Fibroblast of peridontal ligament (primary cell): ENCODE data around the gene CCSER2.
"Not testable (repeated sequence)": the region's sequence is repeated elsewhere in the genome, so short reads cannot be mapped to it uniquely, and the experiment has no call there.

Experiments used
- DNase-seq: peaks from one replicate; pipeline ENCODE4 v3.0.0-alpha.2; 2010; ENCODE audit errors: extremely low read depth

Gene CCSER2

DNA sequence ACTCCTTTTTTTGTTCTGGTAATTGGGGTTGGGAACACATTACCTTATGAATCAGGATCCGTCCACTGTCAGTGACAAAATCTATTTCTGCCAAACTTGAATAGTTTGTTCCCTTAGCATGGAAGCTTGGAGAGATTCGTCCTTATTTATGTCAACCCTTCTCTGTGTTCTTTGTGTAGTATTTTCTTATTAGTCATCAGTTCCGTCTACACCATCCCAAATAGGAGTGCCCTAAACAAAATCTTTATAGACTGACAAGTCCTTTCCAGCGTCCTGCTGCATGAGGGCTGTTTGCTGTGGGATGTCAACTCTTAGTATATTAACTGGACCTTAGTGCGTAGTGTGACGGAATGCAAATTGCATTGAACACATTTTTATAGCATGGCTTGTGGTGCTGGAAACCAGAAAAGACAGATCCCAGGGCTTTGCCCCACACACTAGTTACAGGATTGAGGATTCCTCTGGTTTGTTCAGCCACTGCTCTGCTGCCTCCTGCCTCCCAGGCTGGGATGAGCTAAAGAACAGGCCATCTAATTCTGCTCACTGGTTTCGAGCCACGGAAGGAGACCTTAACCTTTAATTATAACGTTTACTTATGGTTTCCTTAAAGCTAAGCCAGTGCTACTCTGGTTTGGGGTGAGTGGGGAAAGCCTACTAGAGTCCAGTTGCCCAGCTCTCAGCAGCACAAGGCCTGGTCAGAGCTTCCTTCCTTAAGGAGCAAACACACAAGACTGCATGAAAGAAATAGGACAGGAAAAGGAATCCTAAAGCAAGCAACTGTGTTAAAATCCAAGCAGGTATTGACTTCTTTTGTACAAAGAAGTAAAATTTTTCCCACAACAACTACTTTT is 194.4 kb downstream of the CCSER2 start:
- no peak for DNase-seq

GRCh38 chr10:84523526-84523925 is 195.1 kb downstream of the CCSER2 start:
- DNase-seq: no peak

GRCh38 chr10:84524435-84524834 is 196.0 kb downstream of the CCSER2 start:
- no peak for DNase-seq

DNA sequence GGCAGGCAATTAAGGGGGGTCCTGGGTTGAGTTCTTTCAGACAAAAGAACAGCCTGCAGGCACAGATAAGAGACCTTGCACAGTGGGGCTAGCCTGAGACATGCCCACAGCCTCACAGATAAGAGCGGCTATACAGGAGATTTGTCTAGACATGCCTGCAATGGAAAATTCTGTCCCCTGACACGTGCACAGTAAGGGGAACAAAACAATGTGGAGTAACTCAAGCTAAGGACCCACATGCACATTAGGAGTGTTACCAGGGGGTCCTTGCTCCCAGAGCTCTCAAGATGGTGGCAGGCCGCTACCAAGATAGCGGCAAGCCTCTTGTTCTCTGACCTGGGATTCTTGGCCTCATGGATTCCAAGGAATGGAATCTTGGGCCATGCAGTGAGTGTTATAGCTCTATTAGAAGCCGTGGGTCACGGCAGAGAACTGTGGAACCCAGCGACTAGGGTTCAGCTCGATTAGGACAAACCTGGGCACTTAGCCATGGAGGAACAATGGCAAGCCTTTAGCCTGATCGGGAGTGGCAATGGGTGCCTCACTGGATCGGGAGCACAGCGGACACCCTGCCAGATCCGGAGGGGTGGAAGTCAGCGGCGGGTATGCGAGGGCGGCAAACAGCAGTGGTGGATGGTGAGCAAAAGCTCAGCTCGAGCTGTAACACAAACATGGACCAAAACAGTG is 196.9 kb downstream of the CCSER2 start:
- no peak for DNase-seq

DNA sequence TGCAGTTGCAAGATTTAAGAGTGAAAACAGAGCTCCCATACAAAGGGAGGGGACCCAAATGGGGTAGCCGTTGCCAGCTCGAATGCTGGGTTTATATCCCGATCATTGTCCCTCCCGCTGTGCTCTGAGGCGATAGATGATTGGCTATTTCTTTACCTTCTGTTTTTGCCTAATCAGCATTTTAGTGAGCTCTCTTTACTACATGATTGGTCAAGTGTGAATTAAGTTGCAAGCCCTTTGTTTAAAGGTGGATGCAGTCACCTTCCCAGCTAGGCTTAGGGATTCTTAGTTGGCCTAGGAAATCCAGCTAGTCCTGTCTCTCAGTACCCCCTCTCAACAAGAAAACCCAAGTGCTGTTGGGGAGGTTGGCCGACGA is 197.4 kb downstream of the CCSER2 start:
- DNase-seq: not testable (repeated sequence)

- not testable (repeated sequence) for DNase-seq
Observed at GRCh38 chr10:84527386-84527785, 199.0 kb downstream of the CCSER2 start.

- not testable (repeated sequence) for DNase-seq
Observed at GRCh38 chr10:84528526-84528925, 200.1 kb downstream of the CCSER2 start.

GRCh38 chr10:84530724-84531325 is 202.4 kb downstream of the CCSER2 start:
- DNase-seq: no peak

GRCh38 chr10:84531396-84531795 is 203.0 kb downstream of the CCSER2 start:
- no peak for DNase-seq

- no peak for DNase-seq
Observed at GRCh38 chr10:84534168-84534567, 205.8 kb downstream of the CCSER2 start.

DNA sequence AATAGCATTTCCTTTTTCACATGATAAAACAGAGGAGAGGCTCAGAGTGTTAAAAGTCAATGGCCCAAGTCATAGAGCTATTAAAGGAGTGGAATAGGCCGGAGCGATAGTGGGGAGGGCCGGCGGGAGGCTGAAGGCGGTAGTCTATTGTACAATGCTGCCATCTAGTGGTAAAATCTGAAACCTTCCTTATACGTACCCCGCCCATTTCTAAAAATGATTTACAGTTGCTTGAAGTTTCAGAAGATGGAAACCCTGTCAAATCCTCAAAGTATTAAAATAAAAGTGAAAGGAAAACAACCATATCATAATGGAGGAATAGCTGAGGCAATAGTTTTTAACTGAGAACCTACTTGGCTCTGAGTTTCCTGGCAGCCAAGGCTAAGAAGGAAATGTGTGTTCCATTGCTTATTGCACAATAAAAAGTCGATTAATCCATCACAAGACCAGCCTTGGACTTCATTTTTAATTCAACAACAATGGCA is 209.1 kb downstream of the CCSER2 start:
- DNase-seq: peak; percentile 75

GRCh38 chr10:84538036-84538435 is 209.6 kb downstream of the CCSER2 start:
- DNase-seq: no peak

GRCh38 chr10:84539216-84539615 is 210.8 kb downstream of the CCSER2 start:
- DNase-seq: peak; percentile 75

- DNase-seq: peak; percentile 62
Observed at GRCh38 chr10:84540022-84540616, 211.7 kb downstream of the CCSER2 start.

- peak; percentile 43 for DNase-seq
Observed at GRCh38 chr10:84540617-84541288, 212.4 kb downstream of the CCSER2 start.

DNA sequence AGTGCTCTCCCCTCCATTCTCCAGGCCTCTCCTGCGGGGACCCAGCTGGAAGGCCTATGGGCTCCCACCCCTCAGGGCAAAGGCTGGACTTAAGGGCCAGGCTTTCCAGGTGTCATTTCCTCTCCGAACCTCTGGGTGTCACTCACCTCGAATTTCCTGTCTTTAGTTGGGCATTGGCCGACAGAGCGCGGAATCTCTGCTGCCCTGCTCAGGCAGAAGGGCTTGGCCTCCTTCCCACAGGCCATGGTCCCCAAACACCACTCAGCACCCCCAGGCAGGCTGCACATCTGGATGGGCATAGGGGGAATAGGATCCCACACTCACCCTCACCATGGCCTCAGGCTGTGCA is 212.9 kb downstream of the CCSER2 start:
- no peak for DNase-seq

- no peak for DNase-seq
Observed at GRCh38 chr10:84542522-84543490, 214.4 kb downstream of the CCSER2 start.

DNA sequence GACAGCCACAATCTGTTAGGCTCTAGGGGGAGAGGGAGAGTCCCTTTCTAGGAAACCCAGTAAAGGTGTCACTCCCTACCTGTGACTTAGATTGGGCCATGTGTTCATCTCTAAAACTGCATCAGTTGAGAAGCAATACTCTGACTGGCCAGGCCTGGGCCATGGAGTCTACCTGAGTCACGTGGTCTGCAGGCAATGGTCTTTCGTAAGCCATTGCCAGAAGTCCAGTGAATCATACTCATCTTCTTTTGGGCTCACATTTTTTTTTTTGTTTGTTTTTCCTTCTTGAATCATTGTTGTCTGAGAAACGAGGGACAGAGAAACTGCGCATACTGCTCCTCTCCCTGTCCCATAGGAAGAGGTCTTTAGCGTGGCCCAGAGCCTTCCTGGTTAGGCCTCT is 215.6 kb downstream of the CCSER2 start:
- DNase-seq: no peak

DNA sequence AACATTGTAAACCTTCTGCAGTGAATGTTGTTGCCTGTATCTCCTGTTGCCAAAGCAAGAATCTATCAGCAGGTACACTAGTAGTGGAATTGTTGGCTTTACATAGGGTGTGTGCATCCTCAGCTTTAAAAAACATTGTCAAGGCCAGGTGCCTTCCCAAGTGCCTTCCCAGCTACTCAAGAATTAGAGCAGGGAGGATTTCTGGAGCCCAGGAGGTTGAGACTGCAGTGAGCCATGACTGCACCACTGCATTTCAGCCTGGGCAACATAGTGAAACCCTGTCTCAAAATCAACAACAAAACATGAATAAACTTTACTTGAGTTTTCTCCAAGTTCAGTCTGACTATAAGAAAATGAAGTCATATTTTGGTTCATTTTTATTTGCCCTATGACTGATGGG is 217.3 kb downstream of the CCSER2 start:
- no peak for DNase-seq

- no peak for DNase-seq
Observed at GRCh38 chr10:84546609-84547008, 218.2 kb downstream of the CCSER2 start.

GRCh38 chr10:84547616-84548015 is 219.2 kb downstream of the CCSER2 start:
- DNase-seq: no peak
